Right ventricle myocardium superior (tissue), 1 donor: ENCODE results near the gene TRIO. TPM values are rescaled to one million over a fixed set of nuclear protein-coding genes. Genes with fewer than 3 reads are reported as not detected.
"Not testable (repeated sequence)": the region's sequence is repeated elsewhere in the genome, so short reads cannot be mapped to it uniquely, and the experiment has no call there.

Experiments used
- ATAC-seq: fragments of 200-7000 bp; cut with Tn5 transposase; one replicate; pipeline ENCODE4 v1.9.1; 2020; ENCODE audit warnings: mild to moderate bottlenecking; ENCODE audit not compliant: poor library complexity
- DNase-seq: peaks from one replicate; pipeline ENCODE4 v3.0.0-alpha.2; 2020
- intact Hi-C: fragments of 100-400 bp; cut with DNase I; formaldehyde crosslinking; loops from one replicate; pipeline ENCODE4 v1.11.2; 2022
- total RNA-seq: library from RNA; stranded (reverse); fragmentation: NEBNext Ultra II Directional; extraction: Animal tissue kit (Norgen Biotek cat#: 25700); gene quantifications from one replicate; pipeline ENCODE4 v1.2.1, GENCODE V29; 2021
- donor health status: DM: no; HTN: yes; CAD: no; lungs with severe emphysema.

The TRIO gene
- total RNA-seq, 1 donor from 2014 or later: 56.0 TPM

GRCh38 chr5:14364096-14364495 is 221.0 kb downstream of the TRIO start:
- ATAC-seq (no peak), DNase-seq (no peak)
- intact Hi-C loops: no loop called here

GRCh38 chr5:14364576-14365472 is 221.7 kb downstream of the TRIO start:
- DNase-seq: no peak
- ATAC-seq: no peak
- intact Hi-C loops: no loop called here

- no peak for DNase-seq
- intact Hi-C loops: no loop called here
- ATAC-seq: no peak
Measured at GRCh38 chr5:14365831-14366430, 222.8 kb downstream of the TRIO start.

- DNase-seq (no peak), ATAC-seq (peak; percentile 85)
- intact Hi-C loops: no loop called here
Measured at GRCh38 chr5:14366763-14367162, 223.6 kb downstream of the TRIO start.

GRCh38 chr5:14367364-14367763 is 224.2 kb downstream of the TRIO start:
- DNase-seq: no peak
- peak; percentile 55 for ATAC-seq
- intact Hi-C loops: no loop called here

DNA sequence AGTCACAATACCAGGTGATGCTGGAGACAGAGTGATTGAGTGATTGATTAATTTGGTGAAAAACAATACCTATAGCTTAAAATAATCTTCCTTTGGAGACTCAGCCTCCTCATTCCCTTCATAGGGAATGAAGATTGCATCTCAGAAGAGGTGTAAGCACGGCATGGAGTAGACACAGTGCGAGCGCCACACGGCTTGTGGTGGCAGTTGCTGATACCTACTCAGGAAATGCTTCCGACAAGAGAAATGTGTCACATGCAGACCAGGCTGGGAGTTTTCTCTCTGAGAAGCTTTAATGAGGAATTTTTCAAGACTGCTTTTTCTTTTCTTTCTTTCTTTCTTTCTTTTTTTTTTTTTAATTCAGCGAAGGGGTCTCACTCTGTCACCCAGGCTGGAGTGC is 226.6 kb downstream of the TRIO start:
- DNase-seq (no peak), ATAC-seq (no peak)
- intact Hi-C loops: no loop called here

DNA sequence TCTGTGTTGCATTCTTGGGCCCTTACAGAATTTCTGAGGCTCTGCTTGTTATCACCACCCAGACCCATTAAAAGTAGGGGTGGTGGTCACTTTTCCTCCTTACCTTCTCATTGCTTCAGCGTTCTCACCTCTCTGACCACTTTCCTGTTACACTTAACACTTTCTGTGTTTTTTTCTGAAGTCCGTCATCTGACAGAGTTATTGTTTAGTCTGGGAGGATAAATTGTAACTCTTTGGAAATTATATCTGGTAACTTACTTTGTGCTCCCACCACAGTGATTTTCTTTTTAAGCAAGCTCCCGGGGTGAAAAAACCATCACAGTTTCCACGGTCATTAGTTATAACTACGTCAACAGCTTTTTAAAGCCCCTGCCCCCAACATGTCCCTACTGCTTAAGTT is 227.2 kb downstream of the TRIO start:
- no peak for DNase-seq
- intact Hi-C loops: no loop called here
- no peak for ATAC-seq

DNA sequence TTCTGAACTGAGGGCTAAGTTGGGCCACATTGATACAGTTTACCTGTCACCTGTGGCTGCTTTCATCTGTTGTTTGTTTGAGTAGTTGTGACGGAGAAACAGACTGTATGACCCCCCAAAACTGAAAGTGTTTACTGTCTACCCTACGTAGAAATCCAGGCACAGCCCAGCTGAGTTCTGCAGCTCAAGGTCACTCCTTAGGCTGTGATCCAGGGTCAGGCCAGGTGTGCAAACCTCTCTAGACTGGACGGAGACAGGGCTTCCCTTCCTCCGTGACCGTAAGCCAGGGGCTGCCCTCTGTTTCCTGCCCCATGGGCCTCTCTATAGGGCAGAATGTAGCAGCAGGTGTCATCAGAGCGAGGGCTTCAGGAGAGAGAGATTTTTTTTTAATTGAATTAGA is 230.5 kb downstream of the TRIO start:
- no peak for ATAC-seq
- no peak for DNase-seq
- intact Hi-C loops: no loop called here

DNA sequence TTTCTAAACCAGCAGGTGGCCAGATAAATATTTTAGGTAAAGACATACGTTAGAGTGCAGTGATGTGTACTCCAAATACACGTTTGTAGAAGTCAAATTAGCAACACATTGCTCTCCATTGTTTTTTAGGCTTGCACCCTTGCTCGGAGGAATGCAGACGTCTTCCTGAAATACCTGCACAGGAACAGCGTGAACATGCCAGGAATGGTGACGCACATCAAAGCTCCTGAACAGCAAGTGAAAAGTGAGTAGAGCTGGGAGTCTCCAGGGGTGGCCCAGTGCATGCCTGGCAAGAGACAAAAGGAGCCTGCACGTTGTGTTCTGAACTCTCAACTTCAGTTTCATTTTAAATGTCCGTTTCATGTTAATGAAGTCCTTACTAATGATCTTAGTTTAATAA is 231.0 kb downstream of the TRIO start:
- DNase-seq (no peak), ATAC-seq (no peak)
- intact Hi-C loops: no loop called here

DNA sequence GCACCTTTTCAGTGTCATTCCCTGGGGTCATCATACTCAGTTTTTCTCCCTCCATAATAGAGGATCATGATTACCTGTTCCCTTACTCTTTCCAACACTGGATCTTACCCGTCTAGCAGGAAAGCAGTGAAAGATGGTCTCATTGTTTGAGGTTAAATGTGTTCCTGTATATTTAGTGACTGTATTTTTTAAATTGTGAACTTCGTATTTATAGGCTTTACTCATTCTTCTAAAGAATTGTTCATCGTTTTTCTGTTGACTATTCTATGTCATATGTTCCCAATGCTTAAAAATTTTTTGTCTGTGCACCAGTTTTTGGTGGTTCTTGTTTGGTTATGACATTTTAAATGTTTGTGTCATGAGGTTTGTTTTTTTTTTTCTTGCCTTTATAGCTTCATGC is 233.6 kb downstream of the TRIO start:
- ATAC-seq (no peak), DNase-seq (no peak)
- intact Hi-C loops: no loop called here

DNA sequence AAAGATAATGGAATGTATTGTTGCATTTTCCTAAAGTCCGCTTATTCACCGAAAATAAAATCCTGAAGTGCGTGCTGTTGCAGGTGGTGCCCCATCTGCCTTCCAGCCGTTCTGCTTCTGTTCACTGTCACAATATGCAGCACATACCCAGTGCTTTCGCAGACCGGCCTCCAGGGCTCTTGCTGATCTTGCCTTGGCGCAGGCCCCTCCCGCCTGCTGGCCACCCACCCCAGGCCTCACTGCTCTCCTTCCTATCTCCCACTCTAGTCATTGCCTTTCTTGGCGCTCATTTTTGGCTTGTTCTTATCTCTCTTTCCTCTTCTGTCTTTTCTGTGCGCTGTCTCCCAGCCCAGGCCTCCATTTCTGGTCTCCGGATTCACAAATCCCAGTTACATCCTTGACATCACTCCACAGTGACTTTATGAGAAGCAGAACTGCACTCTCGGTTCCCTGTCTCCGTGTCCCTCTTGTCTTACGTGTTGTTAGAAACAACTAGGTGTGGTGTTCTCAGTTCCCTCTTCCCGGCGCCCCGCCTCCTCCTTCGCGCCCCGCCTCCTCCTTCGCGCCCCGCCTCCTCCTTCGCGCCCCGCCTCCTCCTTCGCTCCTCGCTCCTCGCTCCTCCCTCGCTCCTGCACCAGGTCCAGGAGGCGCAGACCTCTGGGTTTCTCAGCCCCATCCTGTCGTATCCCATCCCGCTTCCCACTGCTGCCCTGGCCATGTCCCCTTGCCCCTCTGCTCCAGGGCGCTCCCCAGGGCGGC is 236.8 kb downstream of the TRIO start:
- ATAC-seq: no peak
- intact Hi-C loops: no loop called here
- no peak for DNase-seq

- no peak for ATAC-seq
- DNase-seq: no peak
- intact Hi-C loops: no loop called here
Measured at GRCh38 chr5:14380712-14381111, 237.6 kb downstream of the TRIO start.

DNA sequence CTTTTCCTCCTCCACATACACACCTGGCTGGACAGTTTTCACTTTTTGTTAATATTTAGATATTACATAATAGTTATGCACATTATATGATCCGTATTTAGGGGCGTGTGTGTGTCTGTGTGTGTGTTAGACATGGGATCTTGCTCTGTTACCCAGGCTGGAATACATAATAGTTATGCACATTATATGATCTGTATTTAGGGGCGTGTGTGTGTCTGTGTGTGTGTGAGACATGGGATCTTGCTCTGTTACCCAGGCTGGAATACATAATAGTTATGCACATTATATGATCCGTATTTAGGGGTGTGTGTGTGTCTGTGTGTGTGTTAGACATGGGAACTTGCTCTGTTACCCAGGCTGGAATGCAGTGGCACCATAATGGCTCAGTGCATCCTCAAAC is 239.5 kb downstream of the TRIO start:
- intact Hi-C loops: no loop called here

GRCh38 chr5:14383923-14384322 is 240.8 kb downstream of the TRIO start:
- intact Hi-C loops: no loop called here
- ATAC-seq (no peak), DNase-seq (no peak)

More for the DNA sequence above, 239.5 kb downstream of the TRIO start:
- DNase-seq: no peak
- ATAC-seq: no peak

GRCh38 chr5:14385019-14385418 is 241.9 kb downstream of the TRIO start:
- no peak for DNase-seq
- intact Hi-C loops: no loop called here
- no peak for ATAC-seq

DNA sequence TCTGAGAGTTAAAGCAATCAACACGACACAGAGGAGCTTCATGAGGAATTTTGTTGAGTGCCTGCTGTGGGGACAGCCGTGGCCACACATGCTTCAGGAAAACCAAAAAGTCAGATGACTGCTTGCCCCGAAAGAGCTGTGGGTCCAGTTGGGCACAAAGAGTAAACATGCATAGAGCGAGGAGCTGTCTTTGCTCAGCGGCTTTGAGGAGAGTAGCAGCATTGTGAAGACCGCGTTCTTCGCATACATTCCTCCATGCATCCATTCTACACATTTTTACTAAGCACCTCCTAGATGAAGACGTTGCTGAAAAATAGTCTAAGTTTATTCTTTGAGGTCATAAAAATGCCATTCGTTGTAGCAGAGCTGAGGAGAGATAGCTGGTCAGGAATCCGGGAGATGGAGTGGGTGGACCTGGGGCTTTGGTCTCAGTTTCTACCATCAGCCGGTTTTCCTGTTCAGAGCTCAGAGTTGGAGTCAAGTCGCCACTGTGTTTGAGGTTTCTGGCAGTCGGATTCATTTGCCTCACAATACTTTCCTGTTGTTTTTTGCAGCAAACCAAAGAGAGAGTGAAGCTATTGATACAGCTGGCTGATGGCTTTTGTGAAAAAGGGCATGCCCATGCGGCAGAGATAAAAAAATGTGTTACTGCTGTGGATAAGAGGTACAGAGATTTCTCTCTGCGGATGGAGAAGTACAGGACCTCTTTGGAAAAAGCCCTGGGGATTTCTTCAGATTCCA is 243.9 kb downstream of the TRIO start:
- intact Hi-C loops: no loop called here
- ATAC-seq (no peak), DNase-seq (no peak)

GRCh38 chr5:14388741-14389140 is 245.6 kb downstream of the TRIO start:
- ATAC-seq (no peak), DNase-seq (no peak)
- intact Hi-C loops: no loop called here

GRCh38 chr5:14392552-14392951 is 249.4 kb downstream of the TRIO start:
- DNase-seq, ATAC-seq, intact Hi-C loops: not testable (repeated sequence)

- intact Hi-C loops: no loop called here
- ATAC-seq: peak; percentile 92
- DNase-seq: no peak
Measured at GRCh38 chr5:14394365-14394764, 251.2 kb downstream of the TRIO start.
